Erythroblast (primary cell): ENCODE measurements around the gene DENND2A.
"Not testable (repeated sequence)": the region's sequence is repeated elsewhere in the genome, so short reads cannot be mapped to it uniquely, and the experiment has no call there.

Experiments used
- DNase-seq, 2 experiments: peaks; one replicate each; lab custom pipeline; 2025; lab: John Stamatoyannopoulos, UW
- GATA1 ChIP-seq: IDR thresholded peaks from 2 replicates; pipeline ENCODE4 v1.6.1; 2011; ENCODE audit warnings: low read depth, mild to moderate bottlenecking, control low read depth, low read length, moderate library complexity
- POLR2A ChIP-seq: IDR thresholded peaks from 2 replicates; pipeline ENCODE4 v1.6.1; 2011; ENCODE audit warnings: mild to moderate bottlenecking, low read length

DENND2A gene

DNA sequence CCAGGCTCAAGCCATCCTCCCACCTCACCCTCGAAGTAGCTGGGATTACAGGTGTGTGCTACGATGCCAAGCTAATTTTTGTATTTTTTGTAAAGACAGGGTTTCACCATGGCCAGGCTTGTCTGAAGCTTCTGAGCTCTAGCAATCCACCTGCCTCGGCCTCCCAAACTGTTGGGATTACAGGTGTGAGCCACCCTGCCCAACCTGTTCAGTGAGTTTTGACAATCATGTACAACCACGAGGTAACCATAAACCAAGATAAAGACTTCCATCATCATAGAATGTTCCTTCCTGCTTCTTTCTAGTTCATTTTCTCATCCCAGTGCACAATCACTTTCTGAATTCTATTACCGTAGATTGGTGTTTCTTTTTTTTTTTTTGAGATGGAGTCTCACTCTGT lies 130.8 kb downstream of the DENND2A start:
- TF ChIP-seq POLR2A (no peak), GATA1 (no peak)
- no peak for DNase-seq

GRCh38 chr7:140507556-140507955 lies 133.1 kb downstream of the DENND2A start:
- peak; percentile 77 to 79 for DNase-seq

- DNase-seq, result peak; percentile 60 to 63
- TF ChIP-seq GATA1 (no peak), POLR2A (no peak)
Measured at GRCh38 chr7:140506788-140507464, 133.7 kb downstream of the DENND2A start.

DNA sequence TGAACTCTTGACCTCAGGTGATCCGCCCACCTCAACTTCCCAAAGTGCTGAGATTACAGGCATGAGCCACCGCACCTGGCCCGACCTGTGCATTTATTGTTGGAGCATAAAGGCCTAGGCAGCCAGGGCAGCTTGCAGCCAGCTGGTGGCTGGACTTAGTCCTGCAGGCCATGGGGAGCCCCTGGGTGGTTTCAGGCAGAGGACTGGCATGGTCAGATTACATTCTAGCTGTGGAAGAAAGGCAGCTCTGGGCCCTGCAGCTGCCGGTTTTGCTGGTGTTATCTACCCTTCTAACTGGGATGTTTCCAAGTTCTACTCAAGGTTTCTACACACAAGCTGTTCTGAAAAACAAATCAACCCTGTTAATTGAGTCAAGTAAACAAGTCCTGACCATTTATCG lies 138.6 kb downstream of the DENND2A start:
- no peak for TF ChIP-seq GATA1
- no peak for TF ChIP-seq POLR2A
- peak; percentile 77 to 89 for DNase-seq

- not testable (repeated sequence) for DNase-seq
Measured at GRCh38 chr7:140497807-140498206, 142.8 kb downstream of the DENND2A start.

- TF ChIP-seq POLR2A (no peak), GATA1 (no peak)
- DNase-seq, result no peak
Measured at GRCh38 chr7:140497241-140497769, 143.3 kb downstream of the DENND2A start.

- no peak for DNase-seq
- TF ChIP-seq GATA1 (no peak), POLR2A (no peak)
Measured at GRCh38 chr7:140495514-140496097, 145.0 kb downstream of the DENND2A start.

DNA sequence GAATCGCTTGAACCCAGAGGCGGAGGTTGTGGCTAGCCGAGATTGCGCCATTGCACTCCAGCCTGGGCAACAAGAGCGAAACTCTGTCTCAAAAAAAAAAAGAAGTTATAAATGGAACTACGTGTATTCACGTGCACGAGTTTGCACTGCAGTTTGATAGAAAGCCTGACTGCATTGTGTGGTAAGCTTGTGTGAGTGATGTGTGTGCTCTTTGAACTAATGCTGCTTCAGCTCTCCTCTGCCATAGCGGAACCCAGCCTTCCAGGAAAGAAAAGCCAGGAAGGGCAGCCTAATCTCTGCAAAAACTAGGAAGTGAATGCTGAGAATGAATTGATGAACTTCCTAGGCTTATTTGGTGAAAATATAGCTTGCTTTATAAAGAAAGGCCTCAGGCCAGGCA lies 145.7 kb downstream of the DENND2A start:
- TF ChIP-seq POLR2A, result no peak
- TF ChIP-seq GATA1, result no peak
- no peak for DNase-seq

DNA sequence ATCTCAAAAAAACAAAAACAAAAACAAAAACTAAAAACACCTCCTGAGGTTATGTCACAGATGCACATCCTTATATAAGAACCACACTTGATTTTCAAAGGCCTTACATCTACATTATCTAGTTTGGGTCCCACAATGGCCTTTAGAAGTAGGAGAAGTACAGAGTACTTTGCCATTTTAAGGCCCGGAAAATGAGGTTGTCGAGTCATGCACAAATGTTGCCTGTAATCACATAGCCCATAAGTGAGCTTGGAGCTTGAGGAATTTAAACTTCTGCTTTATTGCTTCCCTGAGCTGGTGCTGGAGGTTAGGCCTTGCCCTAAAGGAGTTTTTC lies 151.6 kb downstream of the DENND2A start:
- DNase-seq, result peak; percentile 23
- TF ChIP-seq POLR2A (no peak), GATA1 (no peak)

DNA sequence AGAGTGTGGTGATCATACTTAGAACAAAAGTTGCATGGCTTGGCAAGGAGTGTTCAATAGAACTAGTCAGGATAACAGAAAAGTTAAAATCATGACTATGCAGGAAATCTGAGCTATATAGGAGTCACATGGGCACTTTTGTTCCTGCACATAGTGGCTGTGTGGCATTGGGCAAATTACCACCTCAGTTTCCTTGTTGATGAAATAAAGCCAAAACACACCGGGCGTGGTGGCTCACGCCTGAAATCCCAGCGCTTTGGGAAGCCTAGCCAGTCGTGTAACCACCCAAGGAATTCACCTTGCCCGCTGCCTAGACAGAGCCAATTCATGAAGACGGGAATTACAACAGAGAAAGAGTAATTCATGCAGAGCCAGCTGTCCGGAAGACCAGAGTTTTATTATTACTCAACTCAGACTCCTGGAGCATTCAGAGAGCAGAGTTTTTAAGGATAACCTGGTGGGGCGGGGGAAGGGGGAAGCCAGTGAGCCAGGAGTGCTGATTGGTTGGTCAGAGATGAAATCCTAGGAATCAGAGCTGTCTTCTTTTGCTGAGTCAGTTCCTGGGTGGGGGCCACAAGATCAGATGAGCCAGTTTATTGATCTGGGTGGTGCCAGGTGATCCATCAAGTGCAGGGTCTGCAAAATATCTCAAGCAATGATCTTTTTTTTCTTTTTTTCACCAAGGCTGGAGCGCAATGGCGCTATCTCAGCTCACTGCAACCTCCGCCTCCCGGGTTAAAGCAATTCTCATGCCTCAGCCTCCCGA lies 154.9 kb downstream of the DENND2A start:
- DNase-seq, result peak in 1 of 2 experiments; percentile 47
- TF ChIP-seq POLR2A, result no peak
- TF ChIP-seq GATA1, result no peak

GRCh38 chr7:140484951-140485499 lies 155.6 kb downstream of the DENND2A start:
- peak; percentile 20 to 47 for DNase-seq
- TF ChIP-seq POLR2A (no peak), GATA1 (no peak)

DNA sequence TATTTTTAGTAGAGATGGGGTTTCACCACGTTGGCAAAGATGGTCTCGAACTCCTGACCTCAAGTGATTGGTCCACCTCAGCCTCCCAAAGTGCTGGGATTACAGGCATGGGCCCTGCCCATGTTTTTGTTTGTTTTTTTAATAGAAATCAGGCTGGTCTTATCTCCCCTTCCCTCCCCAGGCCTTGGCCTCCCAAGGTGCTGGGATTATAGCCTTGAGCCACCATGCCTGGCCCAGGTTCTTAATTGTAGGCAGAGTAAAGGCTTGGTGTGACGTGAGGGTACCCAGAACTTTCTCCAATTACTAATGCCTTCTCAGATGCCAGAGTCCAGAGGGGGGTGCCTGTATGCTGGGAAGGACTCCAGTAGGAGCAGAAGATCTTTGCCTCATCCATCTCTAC lies 156.1 kb downstream of the DENND2A start:
- no peak for DNase-seq
- no peak for TF ChIP-seq GATA1
- TF ChIP-seq POLR2A, result no peak

GRCh38 chr7:140479739-140480084 lies 160.9 kb downstream of the DENND2A start:
- DNase-seq, result no peak
- TF ChIP-seq GATA1 (no peak), POLR2A (no peak)

DNA sequence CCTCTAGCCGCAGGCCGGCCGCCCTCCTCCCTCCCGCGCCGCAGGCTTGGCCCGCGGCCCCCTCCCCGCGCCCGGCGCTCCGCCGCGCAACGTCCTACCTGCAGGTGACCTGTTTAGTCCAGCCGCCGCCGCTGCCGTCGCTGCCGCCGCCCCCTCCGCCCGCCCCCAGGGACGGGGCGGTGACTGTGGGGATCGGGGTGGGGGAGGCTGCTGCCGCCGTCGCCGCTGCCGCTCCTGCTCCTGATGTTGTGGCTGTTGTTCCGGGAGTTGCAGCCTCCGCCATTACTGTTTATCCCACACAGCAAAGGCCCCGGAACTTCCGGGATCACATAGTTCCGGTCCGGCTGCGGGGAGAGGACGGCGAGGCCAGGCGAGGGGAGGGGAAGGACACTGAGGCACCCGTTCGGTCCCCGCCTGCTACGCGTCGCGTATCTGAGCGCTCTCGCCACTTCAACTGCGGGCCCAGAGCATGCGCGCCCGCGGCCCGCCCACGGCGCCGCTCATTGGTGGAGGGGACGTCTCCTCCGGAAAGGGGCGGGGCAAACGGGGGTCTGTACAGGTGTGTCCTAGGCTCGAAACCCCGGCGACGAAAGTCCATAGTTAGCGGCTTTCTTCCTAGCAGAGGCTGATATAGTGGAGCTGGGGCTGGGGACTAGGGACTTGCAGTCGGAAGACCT lies 161.4 kb downstream of the DENND2A start, which contains the start of gene MKRN1:
Gene MKRN1, minus strand, starts transcription at position 444 of the 677 bp plus-strand sequence. Its CDS starts 161 bp downstream, at position 283.
- no peak for TF ChIP-seq GATA1
- TF ChIP-seq POLR2A, result peak; percentile 91

More for the DNA sequence above, 161.4 kb downstream of the DENND2A start, which contains the start of gene MKRN1:
- peak; percentile 95 to 96 for DNase-seq
